Body of pancreas (tissue), 4 donors: ENCODE measurements around the gene COL4A2. TPM values are rescaled to one million over a fixed set of nuclear protein-coding genes. Genes with fewer than 3 reads are reported as not detected.
"Not testable (repeated sequence)": the region's sequence is repeated elsewhere in the genome, so short reads cannot be mapped to it uniquely, and the experiment has no call there.

ENCODE experiments used
- ATAC-seq: fragments of 150-250 bp; one replicate; pipeline ENCODE4 v1.9.1; 2016
- DNase-seq, 4 donors: peaks; one replicate each; pipeline ENCODE4 v3.0.0-alpha.2; 2019
- H3K27ac ChIP-seq, 4 donors: fragments of 200-600 bp; sonication (generic); 1 replicate in 3 of 4; 2 replicates in 1 of 4; pipeline versions ENCODE4 v1.5.1 to v1.6.1; 2016 to 2019; ENCODE audit warnings: mild to moderate bottlenecking in 1 of 4, mixed read lengths in 1 of 4, moderate library complexity in 1 of 4
- H3K27me3 ChIP-seq, 2 donors: fragments of 200-600 bp; sonication (generic); one replicate each; pipeline ENCODE4 v1.6.0; 2016; ENCODE audit warnings: mild to moderate bottlenecking in 1 of 2
- H3K36me3 ChIP-seq, 2 donors: fragments of 200-600 bp; sonication (generic); replicated peaks in 1 of 2; 2 replicates each; pipeline ENCODE4 v1.5.1; 2016; ENCODE audit warnings: low read depth in 2 of 2; ENCODE audit not compliant: insufficient read depth in 1 of 2
- H3K4me1 ChIP-seq: fragments of 200-600 bp; sonication (generic); one replicate; pipeline ENCODE4 v1.6.0; 2016
- H3K4me3 ChIP-seq, 2 donors: fragments of 200-600 bp; sonication (generic); 1 replicate in 1 of 2; 2 replicates in 1 of 2; pipeline ENCODE4 v1.5.1; 2016 to 2019
- H3K9me3 ChIP-seq, 3 donors: fragments of 200-600 bp; sonication (generic); 1 replicate in 2 of 3; 2 replicates in 1 of 3; pipeline ENCODE4 v1.5.1; 2016
- POLR2A ChIP-seq, 3 donors: fragments of 450-650 bp; IDR thresholded peaks; one replicate each; pipeline ENCODE4 v1.6.1; 2016; ENCODE audit warnings: antibody characterized with exemption in 3 of 3, mild to moderate bottlenecking in 2 of 3
- WGBS, 2 donors: methylation state at CpG; one replicate each; pipeline ENCODE4 v1.1.5; 2017; 5-methylcytosine and 5-hydroxymethylcytosine counted together
- intact Hi-C: fragments of 100-400 bp; cut with DNase I; formaldehyde crosslinking; loops from one replicate; pipeline ENCODE4 v1.15.1; 2023
- total RNA-seq, 2 donors: library from RNA; depleted of rRNA; stranded (reverse); fragments of >200 nt; gene quantifications; one replicate each; pipeline ENCODE4 v1.1.0, GENCODE V29; 2016
- TF ChIP-seq, protein P1 (sequence below), 7 experiments: fragments of 450-650 bp in 4 of 7; fragments of 200-600 bp in 3 of 7; sonication (generic) in 3 of 7; IDR thresholded peaks; one replicate each; pipeline ENCODE4 v1.5.1; 2016 to 2019; ENCODE audit warnings: antibody characterized with exemption in 7 of 7

Gene COL4A2
- total RNA-seq, 2 donors from 2014 or later, result 69.3 to 230 TPM

DNA sequence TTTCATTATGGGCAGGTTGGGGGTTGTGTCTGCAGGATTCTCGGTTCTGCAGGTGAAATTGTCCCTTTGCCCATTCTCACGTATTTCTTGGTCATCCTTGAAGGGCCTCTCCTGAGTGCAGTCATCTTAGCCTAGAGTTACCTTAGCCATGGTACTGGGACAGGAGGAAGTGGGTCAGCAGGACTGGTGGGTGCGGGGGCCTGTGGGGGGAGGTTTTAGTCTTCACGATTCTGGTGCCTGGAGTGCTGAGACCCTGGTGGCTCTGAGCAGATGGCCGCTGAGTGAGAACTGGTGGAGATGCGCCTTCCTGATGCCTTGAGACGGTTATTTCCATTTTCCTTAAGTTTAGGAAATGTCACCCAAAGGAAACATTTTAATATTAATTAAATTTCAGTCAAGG is 11.8 kb downstream of the COL4A2 start:
- WGBS, 2 donors, result 60 to 63% methylated on average over 7 of the region's 7 CpGs
- Histone ChIP-seq H3K36me3 (no peaks in the 10 kb centered on the region), H3K9me3 (no peaks in the 10 kb centered on the region), H3K4me3 (no peak overlapping the region), H3K4me1 (peaks cover 33% of the 10 kb centered on the region), H3K27me3 (no peaks in the 10 kb centered on the region), H3K27ac (peak overlapping the region in 3 of 4 donors; percentile 58 to 73 (median 63))
- no peak for TF ChIP-seq POLR2A (IDR thresholded peaks at IDR 0.05)
- TF ChIP-seq, protein P1, sequence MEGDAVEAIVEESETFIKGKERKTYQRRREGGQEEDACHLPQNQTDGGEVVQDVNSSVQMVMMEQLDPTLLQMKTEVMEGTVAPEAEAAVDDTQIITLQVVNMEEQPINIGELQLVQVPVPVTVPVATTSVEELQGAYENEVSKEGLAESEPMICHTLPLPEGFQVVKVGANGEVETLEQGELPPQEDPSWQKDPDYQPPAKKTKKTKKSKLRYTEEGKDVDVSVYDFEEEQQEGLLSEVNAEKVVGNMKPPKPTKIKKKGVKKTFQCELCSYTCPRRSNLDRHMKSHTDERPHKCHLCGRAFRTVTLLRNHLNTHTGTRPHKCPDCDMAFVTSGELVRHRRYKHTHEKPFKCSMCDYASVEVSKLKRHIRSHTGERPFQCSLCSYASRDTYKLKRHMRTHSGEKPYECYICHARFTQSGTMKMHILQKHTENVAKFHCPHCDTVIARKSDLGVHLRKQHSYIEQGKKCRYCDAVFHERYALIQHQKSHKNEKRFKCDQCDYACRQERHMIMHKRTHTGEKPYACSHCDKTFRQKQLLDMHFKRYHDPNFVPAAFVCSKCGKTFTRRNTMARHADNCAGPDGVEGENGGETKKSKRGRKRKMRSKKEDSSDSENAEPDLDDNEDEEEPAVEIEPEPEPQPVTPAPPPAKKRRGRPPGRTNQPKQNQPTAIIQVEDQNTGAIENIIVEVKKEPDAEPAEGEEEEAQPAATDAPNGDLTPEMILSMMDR (IDR thresholded peaks at IDR 0.05), result no peak
- no peak for ATAC-seq
- intact Hi-C loops, result no loop called here
- DNase-seq, result no peak

DNA sequence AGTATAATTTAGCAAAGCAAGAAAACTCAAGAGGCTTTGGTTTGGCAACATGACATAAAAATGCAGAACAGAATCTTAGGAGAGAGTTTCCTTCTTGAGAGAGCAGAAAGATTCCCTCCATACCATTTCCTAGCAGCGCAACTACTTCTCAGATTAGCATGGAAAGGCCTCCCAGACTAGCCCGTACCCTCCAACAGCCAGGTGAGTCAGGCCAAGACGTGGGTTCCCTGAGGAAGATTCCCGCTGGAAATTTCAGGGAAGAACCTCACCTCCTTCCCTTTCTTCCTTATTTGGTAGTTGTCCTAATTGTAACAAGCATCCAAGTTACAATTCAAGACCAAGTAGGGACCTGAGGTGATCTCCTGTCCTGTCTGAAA is 12.3 kb downstream of the COL4A2 start:
- H3K27ac ChIP-seq, result peak overlapping the region; percentile 21 to 73 (median 60)
- peaks cover 33% of the 10 kb centered on the region for H3K4me1 ChIP-seq
- 74 to 80% methylated on average over 4 of the region's 4 CpGs for WGBS, 2 donors
- H3K36me3 ChIP-seq, result no peaks in the 10 kb centered on the region
- no peak overlapping the region for H3K4me3 ChIP-seq
- H3K27me3 ChIP-seq, result no peaks in the 10 kb centered on the region
- DNase-seq (no peak), ATAC-seq (no peak)
- TF ChIP-seq, protein P1 (IDR thresholded peaks at IDR 0.05), result no peak
- no peak for TF ChIP-seq POLR2A (IDR thresholded peaks at IDR 0.05)
- H3K9me3 ChIP-seq, result no peaks in the 10 kb centered on the region
- intact Hi-C loops, result no loop called here

DNA sequence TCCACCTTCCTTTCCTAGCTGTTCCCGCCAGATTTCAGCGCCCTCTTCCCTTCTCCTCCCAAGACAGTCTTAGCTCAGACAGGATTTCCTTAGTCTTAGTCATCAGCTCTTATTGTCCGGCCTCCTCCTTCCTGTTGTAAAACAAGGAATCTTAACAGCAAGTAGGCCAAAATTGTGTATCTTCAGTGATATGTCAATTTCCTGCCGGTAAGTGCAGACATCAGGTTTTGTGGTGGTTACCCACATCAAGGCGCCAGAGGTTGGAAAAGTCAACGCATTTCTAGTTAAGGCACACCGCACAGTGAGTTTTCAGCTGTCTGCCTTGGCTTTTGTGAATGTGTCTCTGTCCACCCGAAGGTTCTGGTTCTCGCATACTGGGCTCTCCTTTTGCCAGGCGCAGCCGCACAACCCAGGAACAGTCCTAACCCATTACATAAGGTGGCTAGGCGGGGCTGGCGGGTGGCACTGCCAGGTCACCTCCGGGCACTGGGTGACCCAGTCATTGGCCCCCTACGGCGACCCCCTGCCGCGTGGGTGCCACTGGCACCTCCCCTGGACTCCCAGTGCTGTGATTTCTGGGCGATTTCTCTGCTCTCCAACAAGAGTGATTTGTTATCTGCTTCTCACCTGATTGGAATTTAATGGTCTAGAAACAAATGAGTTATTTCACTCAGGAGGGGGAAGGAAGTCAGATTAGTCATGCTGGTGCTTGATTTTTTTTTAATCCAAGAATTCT is 12.9 kb downstream of the COL4A2 start:
- H3K27me3 ChIP-seq, result no peaks in the 10 kb centered on the region
- H3K36me3 ChIP-seq, result no peaks in the 10 kb centered on the region
- H3K27ac ChIP-seq, result peak overlapping the region; percentile 21 to 73 (median 60)
- H3K4me1 ChIP-seq, result peaks cover 33% of the 10 kb centered on the region
- H3K9me3 ChIP-seq, result no peaks in the 10 kb centered on the region
- intact Hi-C loops, result no loop called here
- WGBS, 2 donors, result 53 to 54% methylated on average over 19 of the region's 19 CpGs
- no peak overlapping the region for H3K4me3 ChIP-seq
- ATAC-seq (peak; percentile 94), DNase-seq (peak; percentile 72 to 82 (median 80))
- TF ChIP-seq, protein P1 (IDR thresholded peaks at IDR 0.05), result no peak
- no peak for TF ChIP-seq POLR2A (IDR thresholded peaks at IDR 0.05)

DNA sequence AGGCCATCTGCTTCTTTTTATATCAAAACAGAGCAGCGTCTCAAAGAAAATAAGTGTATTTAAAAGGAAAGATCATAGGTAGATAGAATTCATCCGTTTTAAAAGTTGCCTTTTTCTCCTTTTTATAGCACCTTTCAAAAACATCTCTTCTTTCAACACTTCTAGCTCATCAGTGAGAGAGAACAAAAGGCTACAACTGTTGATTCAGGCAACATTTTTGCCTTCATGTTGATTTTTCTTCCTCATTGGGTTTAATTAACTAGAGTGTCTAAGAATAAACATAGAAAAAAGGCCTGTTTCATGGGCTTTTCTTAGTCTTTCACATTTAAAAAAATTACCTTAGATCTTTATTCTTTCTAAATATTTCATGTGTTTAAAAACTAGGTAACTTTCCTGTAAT is 13.6 kb downstream of the COL4A2 start:
- H3K4me1 ChIP-seq, result peaks cover 33% of the 10 kb centered on the region
- no peaks in the 10 kb centered on the region for H3K27me3 ChIP-seq
- DNase-seq (no peak), ATAC-seq (no peak)
- no peaks in the 10 kb centered on the region for H3K36me3 ChIP-seq
- intact Hi-C loops, result no loop called here
- 19 to 23% methylated on average over 2 of the region's 2 CpGs for WGBS, 2 donors
- peak overlapping the region in 3 of 4 donors; percentile 58 to 73 (median 63) for H3K27ac ChIP-seq
- no peak overlapping the region for H3K4me3 ChIP-seq
- TF ChIP-seq POLR2A (IDR thresholded peaks at IDR 0.05), result no peak
- TF ChIP-seq, protein P1 (IDR thresholded peaks at IDR 0.05), result no peak
- no peaks in the 10 kb centered on the region for H3K9me3 ChIP-seq

DNA sequence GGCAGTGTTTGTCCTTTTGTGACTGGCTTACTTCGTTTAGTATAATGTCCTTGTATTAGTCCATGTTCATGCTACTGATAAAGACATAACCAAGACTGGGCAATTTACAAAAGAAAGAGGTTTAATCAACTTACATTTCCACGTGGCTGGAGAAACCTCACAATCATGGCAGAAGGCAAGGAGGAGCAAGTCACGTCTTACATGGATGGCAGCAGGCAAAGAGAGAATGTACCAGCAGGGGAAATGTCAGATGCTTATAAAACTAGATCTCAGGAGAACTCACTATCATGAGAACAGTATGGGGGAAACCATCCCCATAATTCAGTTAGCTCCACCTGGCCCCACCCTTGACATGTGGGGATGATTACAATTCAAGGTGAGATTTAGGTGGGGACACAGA is 14.5 kb downstream of the COL4A2 start:
- H3K36me3 ChIP-seq, H3K9me3 ChIP-seq, DNase-seq, H3K27me3 ChIP-seq, ATAC-seq, H3K4me3 ChIP-seq, H3K27ac ChIP-seq, intact Hi-C loops: not testable (repeated sequence)
- H3K4me1 ChIP-seq, result peaks cover 39% of the 10 kb centered on the region
- 51 to 59% methylated on average over 3 of the region's 3 CpGs for WGBS, 2 donors
